IPS-NIHi7 (cell line): ENCODE measurements around the gene TNNT1.
"Not testable (repeated sequence)": the region's sequence is repeated elsewhere in the genome, so short reads cannot be mapped to it uniquely, and the experiment has no call there.

Experiments used
- DNase-seq: peaks from one replicate; pipeline ENCODE4 v3.0.0; 2012; ENCODE audit warnings: mixed read lengths; ENCODE audit errors: extremely low spot score

Gene TNNT1

GRCh38 chr19:55169136-55169535 is 20.1 kb upstream of the TNNT1 start:
- no peak for DNase-seq

- peak; percentile 100 for DNase-seq
Measured at GRCh38 chr19:55166530-55167268, 17.7 kb upstream of the TNNT1 start, which contains the start of gene DNAAF3. DNAAF3 (minus strand) TSS chr19:55166613; CDS start chr19:55166413, 200 bp downstream.

DNA sequence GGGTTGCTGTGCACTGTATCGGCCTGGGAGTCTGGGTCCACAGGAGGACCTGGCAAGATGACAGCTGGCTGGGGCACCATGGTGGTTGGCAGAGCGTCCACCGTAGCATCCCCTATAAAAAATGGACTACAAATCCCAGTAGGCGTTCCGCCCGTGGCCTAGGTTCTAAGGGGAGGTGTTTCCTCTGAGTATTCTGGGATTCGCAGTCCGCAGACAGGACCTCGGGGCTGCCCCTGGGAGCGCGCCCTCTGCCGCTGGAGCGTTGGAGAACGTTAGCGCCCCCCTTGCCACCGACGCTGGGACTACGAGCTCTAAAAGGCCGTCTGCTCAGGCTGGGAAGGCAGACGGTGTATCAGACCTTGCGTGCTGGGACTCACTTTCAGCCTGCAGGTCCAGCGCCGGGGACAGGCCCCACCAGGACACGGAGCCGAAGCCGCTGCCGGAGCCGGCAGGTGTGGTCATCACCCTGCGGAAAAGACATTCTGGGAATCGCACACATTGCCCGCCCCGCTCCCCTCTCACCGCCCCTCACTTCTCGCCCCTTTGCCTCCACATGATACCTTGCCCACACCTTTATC is 17.0 kb upstream of the TNNT1 start:
- DNase-seq: peak; percentile 78

DNA sequence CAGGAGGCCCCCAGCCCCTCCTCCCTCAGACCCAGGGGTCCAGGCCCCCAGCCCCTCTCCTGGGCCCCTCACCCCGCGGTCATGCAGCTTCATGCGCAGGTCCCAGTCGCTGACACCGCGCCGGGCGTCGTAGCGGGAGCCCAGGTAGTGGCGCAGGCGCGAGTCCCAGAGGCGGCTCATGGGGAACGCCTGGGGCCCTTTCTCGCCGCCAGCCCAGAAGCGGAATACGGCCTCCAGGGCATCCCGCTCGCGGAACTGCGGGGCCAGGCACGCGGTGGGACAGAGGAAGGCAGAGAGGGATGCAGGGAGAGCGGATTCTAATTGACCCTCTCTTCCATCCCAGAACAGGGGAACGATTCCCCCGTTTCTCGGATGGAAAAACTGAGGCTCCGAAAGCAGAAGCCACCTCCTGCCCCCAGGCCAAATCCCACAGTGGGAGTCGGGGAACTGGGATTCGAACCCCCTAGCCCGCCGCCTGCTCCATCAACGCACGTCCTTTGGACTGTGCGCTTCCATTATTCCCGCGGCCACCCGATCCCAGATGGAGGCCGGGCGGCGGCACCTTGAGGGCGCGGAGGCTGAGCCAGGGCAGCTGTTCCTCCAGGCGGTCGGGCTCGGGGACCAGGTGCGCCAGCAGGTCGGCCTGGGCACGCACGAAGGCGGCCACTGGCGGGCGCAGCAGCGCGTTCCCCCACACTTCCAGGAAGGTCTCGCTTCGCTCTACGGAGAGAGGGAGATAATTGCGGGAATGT is 12.7 kb upstream of the TNNT1 start:
- no peak for DNase-seq

DNA sequence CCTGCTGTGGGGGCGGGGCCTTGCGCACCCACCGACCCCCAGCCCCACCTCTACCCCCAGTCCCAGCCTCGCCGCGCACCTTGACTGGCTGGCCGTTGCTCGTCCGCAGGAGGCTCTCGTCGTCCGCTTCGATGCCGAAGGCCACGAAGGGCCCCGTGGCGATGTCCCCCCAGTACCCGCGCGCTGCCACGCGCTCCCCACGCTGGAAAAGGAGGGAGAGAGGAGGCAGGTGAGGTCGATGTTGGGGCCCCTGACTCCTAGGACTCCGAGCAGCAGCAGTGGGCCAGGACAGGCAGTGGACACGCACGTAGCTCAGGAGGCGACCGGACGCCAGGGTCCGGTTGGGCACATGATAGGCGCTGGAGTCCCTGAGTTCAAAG is 12.0 kb upstream of the TNNT1 start:
- DNase-seq: no peak

GRCh38 chr19:55160128-55160985 is 11.4 kb upstream of the TNNT1 start:
- peak; percentile 93 for DNase-seq

- no peak for DNase-seq
Measured at GRCh38 chr19:55158848-55159749, 10.1 kb upstream of the TNNT1 start.

DNA sequence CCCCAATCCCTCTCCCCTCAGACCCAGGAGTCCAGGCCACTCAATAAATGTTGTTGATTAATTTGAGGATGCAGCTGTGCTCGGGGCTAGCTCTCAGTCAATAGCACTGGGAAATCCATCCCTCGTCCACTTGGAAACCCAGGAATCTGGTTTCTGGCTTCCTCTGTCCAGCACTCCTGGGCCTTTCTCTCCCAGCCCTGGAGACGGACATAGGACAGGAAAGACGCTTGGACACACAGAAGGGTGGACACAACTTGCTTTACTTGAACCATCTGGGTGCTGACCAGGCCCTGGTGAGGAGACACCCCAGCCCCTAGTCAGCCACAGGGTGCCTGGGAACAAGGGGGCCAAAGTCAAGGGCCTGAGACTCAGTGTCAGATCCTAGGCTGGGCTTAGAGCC is 9.4 kb upstream of the TNNT1 start:
- no peak for DNase-seq

DNA sequence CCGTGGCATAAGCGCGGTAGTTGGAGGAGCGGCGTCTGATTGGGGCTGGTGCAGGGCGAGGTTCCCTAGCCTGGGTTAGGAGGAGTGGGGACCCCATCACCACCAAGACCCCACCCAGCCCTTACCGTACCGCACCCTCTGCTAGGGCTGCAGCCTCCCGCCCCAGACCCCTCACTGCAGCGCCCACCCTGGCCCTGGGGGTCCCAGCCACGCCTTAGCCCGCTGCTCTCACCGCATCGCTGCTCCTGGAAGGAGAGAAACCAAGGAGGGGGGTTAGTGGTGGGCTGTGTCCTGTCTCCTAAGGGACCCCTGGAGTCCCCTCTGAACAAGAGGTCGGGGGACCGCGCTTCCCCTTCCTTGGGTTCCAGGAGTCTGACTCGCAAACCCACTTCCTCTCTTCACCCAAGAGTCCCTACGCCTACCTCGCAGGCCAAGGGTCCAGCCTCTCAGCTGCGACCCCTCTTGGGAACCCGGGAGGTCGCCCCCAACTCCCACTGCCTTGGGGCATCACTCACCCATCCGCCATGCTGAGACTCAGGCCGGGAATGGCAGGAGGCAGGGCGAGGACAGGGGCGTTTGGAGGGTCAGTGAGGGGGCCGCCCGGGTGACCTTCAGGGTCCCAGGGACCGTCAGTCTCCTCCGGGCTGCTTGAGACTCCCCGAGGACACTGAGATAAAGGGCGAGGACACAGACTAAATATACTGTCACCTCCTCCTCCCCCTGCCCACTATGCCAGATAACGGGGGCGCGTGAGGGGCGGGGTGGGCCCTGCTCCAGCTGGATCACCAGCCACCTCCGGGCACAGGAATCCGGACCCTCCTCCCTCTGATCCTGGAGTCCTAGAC is 8.3 kb upstream of the TNNT1 start, which contains the start of gene TNNI3:
Gene TNNI3 (minus strand): TSS at position 669 of the 845 bp plus-strand sequence. CDS start 143 bp downstream, at position 526.
- DNase-seq: no peak

DNA sequence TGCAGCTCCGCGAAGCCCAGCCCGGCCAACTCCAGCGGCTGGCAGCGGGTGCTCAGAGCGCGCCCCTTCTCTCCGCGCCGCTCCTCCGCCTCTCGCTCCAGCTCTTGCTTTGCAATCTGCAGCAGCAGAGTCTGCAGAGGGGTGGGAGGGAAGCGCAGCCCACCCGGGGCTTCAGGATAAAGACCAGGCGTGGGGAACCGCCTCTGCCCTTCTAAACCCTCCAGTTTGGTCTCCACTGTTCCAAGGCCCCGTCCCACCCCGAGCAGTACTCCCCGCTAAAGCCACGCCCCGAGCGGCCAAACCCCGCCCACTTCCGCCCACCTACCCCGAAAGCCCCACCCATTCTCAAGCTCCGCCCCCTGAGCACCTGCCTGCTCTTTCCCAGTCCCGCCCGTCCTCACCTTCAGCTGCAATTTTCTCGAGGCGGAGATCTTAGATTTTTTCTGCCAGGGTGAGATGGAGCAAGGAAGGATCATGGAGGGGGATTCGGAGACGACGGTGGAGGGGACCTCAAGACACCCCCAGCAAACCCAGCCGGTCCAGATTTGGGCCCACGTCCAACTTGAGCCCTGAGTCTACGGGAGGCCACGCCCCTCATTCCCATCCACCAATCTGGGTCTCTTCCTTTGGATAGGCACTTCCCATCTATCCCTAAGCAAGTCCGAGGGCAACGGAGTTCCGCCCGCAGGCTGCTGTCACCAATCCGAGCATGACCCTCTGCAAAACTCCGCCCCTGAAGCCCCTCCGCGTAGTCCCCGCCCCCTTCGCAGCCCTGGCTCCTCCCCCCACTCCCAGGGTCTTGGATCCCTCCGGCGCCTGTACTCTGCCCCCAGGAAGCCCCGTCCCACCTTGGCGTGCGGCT is 7.4 kb upstream of the TNNT1 start:
- DNase-seq: peak; percentile 95

DNA sequence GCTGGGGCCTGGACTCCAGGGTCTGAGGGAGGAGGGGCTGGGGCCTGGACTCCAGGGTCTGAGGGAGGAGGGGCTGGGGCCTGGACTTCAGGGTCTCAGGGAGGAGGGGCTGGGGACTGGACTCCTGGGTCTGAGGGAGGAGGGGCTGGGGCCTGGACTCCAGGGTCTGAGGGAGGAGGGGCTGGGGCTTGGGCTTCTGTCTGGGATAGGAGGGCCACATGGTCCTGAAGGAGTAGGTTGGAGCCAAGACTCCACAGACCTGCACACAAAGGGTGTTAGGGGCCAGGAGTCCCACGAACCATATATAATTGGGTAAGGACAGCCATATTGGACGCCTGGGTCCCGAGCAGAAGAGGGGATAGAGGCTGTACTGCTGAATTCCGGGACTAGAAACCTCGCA is 6.8 kb upstream of the TNNT1 start:
- not testable (repeated sequence) for DNase-seq

DNA sequence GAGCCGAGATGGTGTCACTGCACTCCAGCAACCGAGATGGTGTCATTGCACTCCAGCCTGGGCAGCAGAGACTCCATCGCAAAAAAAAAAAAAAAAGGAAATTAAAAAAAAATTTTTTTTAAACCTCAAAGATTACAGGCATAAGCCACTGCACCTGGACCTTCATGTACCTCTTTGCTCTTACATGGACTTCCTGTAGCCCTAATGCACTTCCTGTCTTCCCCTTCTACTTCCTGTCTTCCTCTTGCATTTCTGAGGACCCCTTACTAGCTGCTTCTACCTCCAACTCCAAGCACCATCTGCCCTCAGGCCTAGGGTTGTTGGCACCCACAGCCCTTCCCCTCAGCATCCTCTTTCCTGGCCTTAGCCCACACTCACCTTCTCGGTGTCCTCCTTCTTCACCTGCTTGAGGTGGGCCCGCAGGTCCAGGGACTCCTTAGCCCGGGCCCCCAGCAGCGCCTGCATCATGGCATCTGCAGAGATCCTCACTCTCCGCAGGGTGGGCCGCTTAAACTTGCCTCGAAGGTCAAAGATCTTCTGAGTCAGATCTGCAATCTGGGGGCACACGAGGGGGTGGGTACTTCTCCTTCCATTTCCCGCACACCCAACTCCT is 4.8 kb upstream of the TNNT1 start:
- DNase-seq: no peak

DNA sequence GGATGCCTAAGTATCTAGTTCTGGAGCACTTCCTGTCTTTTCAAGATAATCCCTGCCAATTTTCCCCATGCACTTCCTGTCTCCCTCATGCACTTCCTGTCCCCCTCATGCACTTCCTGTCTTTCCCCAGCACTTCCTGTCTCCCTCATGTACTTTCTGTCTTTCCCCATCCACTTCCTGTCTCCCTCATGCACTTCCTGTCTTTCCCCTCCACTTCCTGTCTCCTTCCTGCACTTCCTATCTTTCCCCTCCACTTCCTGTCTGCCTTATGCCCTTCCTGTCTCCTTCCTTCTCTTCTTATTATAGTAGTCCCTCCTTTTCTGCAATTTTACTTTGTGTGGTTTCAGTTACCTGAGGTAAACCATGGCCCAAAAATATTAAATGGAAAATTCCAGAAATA is 3.0 kb upstream of the TNNT1 start:
- no peak for DNase-seq

- no peak for DNase-seq
Measured at GRCh38 chr19:55147545-55148251, 1.3 kb downstream of the TNNT1 start.

GRCh38 chr19:55146705-55147273 is 2.2 kb downstream of the TNNT1 start:
- DNase-seq: peak; percentile 90

GRCh38 chr19:55146078-55146704 is 2.8 kb downstream of the TNNT1 start:
- DNase-seq: peak; percentile 67

- DNase-seq: no peak
Measured at GRCh38 chr19:55145232-55145631, 3.8 kb downstream of the TNNT1 start.
